K562 (cell line): ENCODE measurements around the gene SLA2. TPM values are rescaled to one million over a fixed set of nuclear protein-coding genes. Genes with fewer than 3 reads are reported as not detected.

Experiments used
- ATAC-seq: fragments of 200-7000 bp; cut with Tn5 transposase; 3 replicates; pipeline ENCODE4 v1.9.1; 2020; ENCODE audit warnings: moderate library complexity
- BruUV-seq: library from RNA; stranded (reverse); fragments of 400-500 nt; replicated peaks from 2 replicates; lab custom pipeline; 2021; lab: Mats Ljungman, UMichigan
- CTCF ChIA-PET: fragments of 300-600 bp; formaldehyde crosslinking; extraction: SDS; loops from one replicate; lab custom pipeline; 2021; ENCODE audit warnings: low intra/inter-chr PET ratio; lab: Yijun Ruan, JAX
- POLR2A ChIA-PET: fragments of 300-600, 350-650 bp; sonication (Branson Sonifier 250); formaldehyde crosslinking; extraction: SDS; loops from one replicate; lab custom pipeline; 2021; ENCODE audit warnings: antibody characterized with exemption, inconsistent platforms; lab: Yijun Ruan, JAX
- DNase-seq, 4 experiments: peaks; one replicate each; pipeline versions ENCODE4 v3.0.0 to v3.0.0-alpha.2; 2011 to 2018; ENCODE audit warnings: low spot score in 3 of 4, mixed read lengths in 3 of 4; ENCODE audit errors: extremely low read depth in 1 of 4
- FAIRE-seq: peaks from 2 replicates; lab custom pipeline; 2011; peaks lifted over from hg19 to GRCh38; lab: Jason Lieb, UNC
- H2AFZ ChIP-seq: 2 replicates; pipeline ENCODE4 v1.6.0; 2011; ENCODE audit warnings: low read depth, low read length, control low read depth, inconsistent platforms
- H3K27ac ChIP-seq: fragments of 200-600 bp; 3 replicates; pipeline ENCODE4 v1.8.0; 2011; ENCODE audit warnings: low read depth, mild to moderate bottlenecking, control low read depth, inconsistent platforms, low read length, moderate library complexity, mixed read lengths; ENCODE audit errors: extremely low read depth
- H3K27me3 ChIP-seq, 2 experiments: fragments of 300-600 bp in 1 of 2; 2 replicates in 1 of 2; 3 replicates in 1 of 2; pipeline versions ENCODE4 v1.6.0 to v1.8.0; 2011; ENCODE audit warnings: inconsistent platforms in 2 of 2, low read length in 2 of 2, mild to moderate bottlenecking in 1 of 2, mixed read lengths in 1 of 2, moderate library complexity in 1 of 2; ENCODE audit not compliant: control insufficient read depth in 2 of 2, insufficient read depth in 2 of 2
- H3K36me3 ChIP-seq: fragments of 300-600 bp; 3 replicates; pipeline ENCODE4 v1.8.0; 2011; ENCODE audit warnings: mild to moderate bottlenecking, low read length, inconsistent platforms; ENCODE audit not compliant: control insufficient read depth, insufficient read depth
- H3K4me1 ChIP-seq, 2 experiments: fragments of 200-600 bp in 1 of 2; replicated peaks in 1 of 2; 2 replicates in 1 of 2; 3 replicates in 1 of 2; pipeline versions ENCODE4 v1.5.1 to v1.8.0; 2011; ENCODE audit warnings: inconsistent platforms in 2 of 2, low read length in 2 of 2, mild to moderate bottlenecking in 1 of 2, mixed read lengths in 1 of 2, moderate library complexity in 1 of 2; ENCODE audit not compliant: control insufficient read depth in 2 of 2, insufficient read depth in 2 of 2
- H3K4me2 ChIP-seq: 2 replicates; pipeline ENCODE4 v1.6.1; 2011; ENCODE audit warnings: low read length, control low read depth, inconsistent platforms, mixed read lengths; ENCODE audit not compliant: insufficient read depth
- H3K4me3 ChIP-seq: fragments of 200-600 bp; sonication (generic), shearing (Covaris generic); 2 replicates; pipeline ENCODE4 v1.5.1; 2016; ENCODE audit warnings: control low read depth, inconsistent platforms
- H3K79me2 ChIP-seq: fragments of 200-600 bp; 3 replicates; pipeline ENCODE4 v1.8.0; 2011; ENCODE audit warnings: low read length, inconsistent platforms; ENCODE audit not compliant: control insufficient read depth, insufficient read depth
- H3K9ac ChIP-seq, 2 experiments: 2 replicates each; pipeline versions ENCODE4 v1.6.0 to v1.6.1; 2011; ENCODE audit warnings: low read depth in 2 of 2, low read length in 2 of 2, control low read depth in 1 of 2, inconsistent platforms in 1 of 2, mild to moderate bottlenecking in 1 of 2, mixed read lengths in 1 of 2; ENCODE audit not compliant: insufficient read depth in 1 of 2
- H3K9me1 ChIP-seq: one replicate; pipeline ENCODE4 v1.6.0; 2011; ENCODE audit warnings: inconsistent platforms, mild to moderate bottlenecking, low read length, moderate library complexity; ENCODE audit not compliant: control insufficient read depth, insufficient read depth
- H3K9me3 ChIP-seq: replicated peaks from 2 replicates; pipeline ENCODE4 v1.5.1; 2011; ENCODE audit warnings: low read depth, low read length, inconsistent platforms; ENCODE audit not compliant: control insufficient read depth, insufficient read depth
- H4K20me1 ChIP-seq: replicated peaks from 2 replicates; pipeline ENCODE4 v1.6.1; 2011; ENCODE audit warnings: low read length, inconsistent platforms, mixed read lengths; ENCODE audit not compliant: control insufficient read depth, insufficient read depth
- CCNT2 ChIP-seq: IDR thresholded peaks from 2 replicates; pipeline ENCODE4 v1.6.1; 2011; ENCODE audit warnings: borderline replicate concordance, low read depth, mild to moderate bottlenecking, moderate library complexity, mixed read lengths, low read length; ENCODE audit not compliant: insufficient read length; ENCODE audit errors: extremely low read depth
- HMBOX1 ChIP-seq: sonication (generic); IDR thresholded peaks from 2 replicates; pipeline ENCODE4 v1.6.1; 2016
- SRSF9 ChIP-seq: fragments of 200-400 bp; formaldehyde crosslinking; IDR thresholded peaks from 2 replicates; pipeline ENCODE4 v1.6.1; 2017; ENCODE audit warnings: low read depth, low read length, borderline replicate concordance
- ZNF165 ChIP-seq: fragments of 250-450 bp; sonication (Bioruptor Pico); IDR thresholded peaks from 2 replicates; pipeline ENCODE4 v1.4.0; 2020; ENCODE audit warnings: borderline replicate concordance
- ZNF444 ChIP-seq: fragments of 250-450 bp; sonication (Bioruptor Pico); IDR thresholded peaks from 2 replicates; pipeline ENCODE4 v1.4.0; 2020; ENCODE audit warnings: mild to moderate bottlenecking, moderate library complexity
- WGBS: fragments of 100-300 bp; shearing (Covaris generic); methylation state at CpG from one replicate; pipeline ENCODE4 v1.1.6; 2016; ENCODE audit warnings: low coverage, mixed read lengths; ENCODE audit not compliant: insufficient coverage; ENCODE audit errors: missing lambda C conversion rate; 5-methylcytosine and 5-hydroxymethylcytosine counted together
- in situ Hi-C: fragments of 300-500 bp; cut with MboI; formaldehyde crosslinking; loops from 4 replicates; pipeline ENCODE4 v1.15.0; 2018; ENCODE audit warnings: inconsistent platforms, mixed read lengths
- intact Hi-C: fragments of 100-400 bp; cut with micrococcal nuclease; formaldehyde crosslinking; loops from 2 replicates; pipeline ENCODE4 v1.14.2; 2022
- polyA plus RNA-seq, 8 experiments: library from polyadenylated mRNA; depleted of rRNA in 4 of 8; stranded (reverse) in 5 of 8; unstranded in 3 of 8; fragments of >200 nt; fragmentation: Nextera tagmentation in 2 of 8; fragmentation: Illumina TruSeq in 1 of 8; extraction: Ambion mirVana in 2 of 8; extraction: Trizol in 1 of 8; gene quantifications; 2 replicates each; pipeline versions ENCODE4 v1.2.1 to v1.2.3, GENCODE V29; 2011 to 2014; ENCODE audit warnings: inconsistent platforms in 1 of 8, missing spikeins in 1 of 8
- total RNA-seq, 7 experiments: library from RNA; depleted of rRNA in 6 of 7; stranded (reverse); fragments of >200 nt in 6 of 7; fragmentation: Illumina TruSeq in 2 of 7; extraction: Trizol in 2 of 7; gene quantifications; 2 replicates each; pipeline versions ENCODE4 v1.2.1 to v1.2.3, GENCODE V29; 2011 to 2021; ENCODE audit warnings: low replicate concordance in 1 of 7

The SLA2 gene
- total and polyA plus RNA-seq, 9 of the 15 experiments (the other 6 are each of a cell fraction or from before 2014, with no cell fraction given), result 0.07 TPM; not detected in 7

GRCh38 chr20:36585410-36586125, 60.4 kb downstream of the SLA2 start:
- TF ChIP-seq ZNF444 (CRISPR knock-in tag) (no peak), CCNT2 (no peak), SRSF9 (no peak), ZNF165 (CRISPR knock-in tag) (no peak), HMBOX1 (peak; percentile 25; the same call in 1 of the 2 replicates)
- no peak overlapping the region for H3K4me2 ChIP-seq
- ChIA-PET POLR2A (interaction anchor here (0.5 to 1.3 kb wide), 5 partner anchors 11 to 38 kb away, joined by 3 to 5 read pairs (median 3); no protein-coding TSS in a partner anchor), CTCF (no interaction called here)
- no peak; the same call in 2 of the 3 replicates for ATAC-seq
- in situ Hi-C loops, result no loop called here
- intact Hi-C loops, result no loop called here
- H2AFZ ChIP-seq, result no peak overlapping the region
- H3K9me1 ChIP-seq, result no peaks in the 10 kb centered on the region
- peak overlapping the region in 1 of 2 experiments; percentile 40; a peak in 1 of 4 replicates for H3K9ac ChIP-seq
- H3K79me2 ChIP-seq, result no peaks in the 10 kb centered on the region
- peaks cover 5% of the 10 kb centered on the region for H4K20me1 ChIP-seq
- peaks cover 20% of the 10 kb centered on the region; the same call in 2 of the 3 replicates for H3K36me3 ChIP-seq
- no TSS peak for BruUV-seq
- no peak overlapping the region for H3K4me3 ChIP-seq
- 70% methylated on average over 7 of the region's 8 CpGs for WGBS
- no peaks in the 10 kb centered on the region; a peak in 1 of 5 replicates for H3K4me1 ChIP-seq
- DNase-seq, result peak in 1 of 4 experiments; percentile 7
- no peak overlapping the region for H3K27ac ChIP-seq
- no peaks in the 10 kb centered on the region for H3K27me3 ChIP-seq
- no peak for FAIRE-seq
- no peaks in the 10 kb centered on the region for H3K9me3 ChIP-seq
